ENCODE data around the gene NOXO1.

NOXO1 gene

GRCh38 chr16:1971796-1972489 lies 9.3 kb downstream of the NOXO1 start, which contains the start of gene TBL3:
Gene TBL3, plus strand, starts transcription at chr16:1972053. Its CDS starts 112 bp downstream, at chr16:1972165.
- peak; percentile 96 for DNase-seq

GRCh38 chr16:1968146-1968953 lies 12.9 kb downstream of the NOXO1 start:
- no peak for DNase-seq
- Histone ChIP-seq H3K9me3 (no peaks in the 10 kb centered on the region), H3K36me3 (peaks cover 11% of the 10 kb centered on the region), H3K4me1 (no peaks in the 10 kb centered on the region), H3K4me3 (ENCODE audit: low read depth, low read length) (no peak overlapping the region), H3K27me3 (no peaks in the 10 kb centered on the region)
- TF ChIP-seq CTCF (IDR thresholded peaks at IDR 0.05; ENCODE audit: low read depth, low read length), result no peak

More at GRCh38 chr16:1971796-1972489, 9.3 kb downstream of the NOXO1 start, which contains the start of gene TBL3:
- no peaks in the 10 kb centered on the region for H3K4me1 ChIP-seq
- H3K27me3 ChIP-seq, result no peaks in the 10 kb centered on the region
- no peak for TF ChIP-seq CTCF (IDR thresholded peaks at IDR 0.05; ENCODE audit: low read depth, low read length)
- H3K9me3 ChIP-seq, result no peaks in the 10 kb centered on the region
- peaks cover 32% of the 10 kb centered on the region for H3K36me3 ChIP-seq
- peak within 1 kb of the TSS; percentile 93 for H3K4me3 ChIP-seq (ENCODE audit: low read depth, low read length)

GRCh38 chr16:1966460-1966859 lies 14.8 kb downstream of the NOXO1 start, which contains the start of gene RNF151:
Gene RNF151, plus strand, starts transcription at chr16:1966856. Its CDS starts 26 bp downstream, at chr16:1966882.
- Histone ChIP-seq H3K36me3 (peaks cover 29% of the 10 kb centered on the region), H3K4me3 (ENCODE audit: low read depth, low read length) (peak within 1 kb of the TSS; percentile 94), H3K27me3 (no peaks in the 10 kb centered on the region), H3K4me1 (no peaks in the 10 kb centered on the region), H3K9me3 (no peaks in the 10 kb centered on the region)
- TF ChIP-seq CTCF (IDR thresholded peaks at IDR 0.05; ENCODE audit: low read depth, low read length), result no peak
- no peak for DNase-seq

- no peak for TF ChIP-seq CTCF (IDR thresholded peaks at IDR 0.05; ENCODE audit: low read depth, low read length)
These were observed 15.8 kb downstream of the NOXO1 start for GRCh38 chr16:1965396-1966001.

GRCh38 chr16:1964506-1965395 lies 16.5 kb downstream of the NOXO1 start, which contains the start of gene RPS2:
Gene RPS2, minus strand, starts transcription at chr16:1964826. Its CDS starts 201 bp downstream, at chr16:1964625.
- no peak for TF ChIP-seq CTCF (IDR thresholded peaks at IDR 0.05; ENCODE audit: low read depth, low read length)

More at GRCh38 chr16:1965396-1966001, 15.8 kb downstream of the NOXO1 start:
- Histone ChIP-seq H3K27me3 (no peaks in the 10 kb centered on the region), H3K4me1 (no peaks in the 10 kb centered on the region), H3K9me3 (no peaks in the 10 kb centered on the region), H3K4me3 (ENCODE audit: low read depth, low read length) (peak overlapping the region; percentile 94), H3K36me3 (peaks cover 35% of the 10 kb centered on the region)
- no peak for DNase-seq

More at GRCh38 chr16:1964506-1965395, 16.5 kb downstream of the NOXO1 start, which contains the start of gene RPS2:
- no peaks in the 10 kb centered on the region for H3K4me1 ChIP-seq
- peak; percentile 100 for DNase-seq
- no peaks in the 10 kb centered on the region for H3K9me3 ChIP-seq
- H3K27me3 ChIP-seq, result no peaks in the 10 kb centered on the region
- H3K36me3 ChIP-seq, result peaks cover 35% of the 10 kb centered on the region
- peak within 1 kb of the TSS; percentile 94 for H3K4me3 ChIP-seq (ENCODE audit: low read depth, low read length)
